Measurements from ENCODE around the gene MAOB. TPM values are rescaled to one million over a fixed set of nuclear protein-coding genes. Genes with fewer than 3 reads are reported as not detected.

Gene MAOB
- total and polyA plus RNA-seq, 10 of the 15 experiments (the other 5 are each of a cell fraction or from before 2014, with no cell fraction given), result 0.21 TPM; not detected in 9

- no peak for FAIRE-seq
Measured at GRCh38 chrX:43743100-43743822, 139.0 kb downstream of the MAOB start.

More at GRCh38 chrX:43743100-43743822, 139.0 kb downstream of the MAOB start:
- Histone ChIP-seq H4K20me1 (ENCODE audit: control insufficient read depth, insufficient read depth) (no peaks in the 10 kb centered on the region), H2AFZ (ENCODE audit: control insufficient read depth, low read depth, low read length) (no peak overlapping the region), H3K4me3 (no peak overlapping the region), H3K4me1 (ENCODE audit: control insufficient read depth, insufficient read depth, low read length) (no peaks in the 10 kb centered on the region), H3K36me3 (ENCODE audit: control insufficient read depth in 2 of 2, insufficient read depth in 2 of 2, low read length in 1 of 2) (no peaks in the 10 kb centered on the region), H3K27ac (ENCODE audit: control insufficient read depth, insufficient read depth) (no peak overlapping the region), H3K9me3 (replicated peaks; ENCODE audit: control insufficient read depth, insufficient read depth, low read length) (no peaks in the 10 kb centered on the region), H3K9ac (ENCODE audit: control insufficient read depth, insufficient read depth, low read length) (no peak overlapping the region), H3K79me2 (ENCODE audit: control insufficient read depth, insufficient read depth, low read length) (no peaks in the 10 kb centered on the region), H3K27me3 (replicated peaks in 1 of 2; ENCODE audit: control insufficient read depth in 2 of 2, insufficient read depth in 2 of 2, low read length in 1 of 2) (no peaks in the 10 kb centered on the region), H3K4me2 (ENCODE audit: control insufficient read depth, insufficient read depth) (no peak overlapping the region)
- BruUV-seq (replicated peaks), result no TSS peak
- WGBS (ENCODE audit: insufficient coverage, insufficient replicate concordance, low lambda C conversion rate, missing lambda C conversion rate), result 15% methylated on average over 5 of the region's 5 CpGs
- TF ChIP-seq RFX5 (IDR thresholded peaks at IDR 0.05; ENCODE audit: low read depth, low read length) (no peak), ZNF207 (IDR thresholded peaks at IDR 0.05; ENCODE audit: borderline replicate concordance) (no peak), NFYA (IDR thresholded peaks at IDR 0.05; ENCODE audit: borderline replicate concordance, low read depth, low read length) (no peak), IRF4 (IDR thresholded peaks at IDR 0.05; ENCODE audit: low read depth, low read length) (no peak), SMC3 (IDR thresholded peaks at IDR 0.05; ENCODE audit: borderline replicate concordance, low read length) (no peak), STAT1 (conservative IDR thresholded peaks at IDR 0.05) (no peak), NFYB (IDR thresholded peaks at IDR 0.05; ENCODE audit: insufficient read depth, low read depth, low read length) (no peak), MEF2A (IDR thresholded peaks at IDR 0.05; ENCODE audit: insufficient read depth, low read depth, low read length) (no peak), MTA2 (IDR thresholded peaks at IDR 0.05; ENCODE audit: low read depth) (no peak), CTCF (IDR thresholded peaks at IDR 0.05 in 2 of 3, conservative IDR thresholded peaks at IDR 0.05 in 1 of 3; ENCODE audit: control insufficient read depth in 2 of 3, extremely low read depth in 1 of 3, insufficient read depth in 1 of 3, low read depth in 3 of 3, low read length in 3 of 3) (no peak), ATF7 (IDR thresholded peaks at IDR 0.05; ENCODE audit: low read depth) (no peak), SP1 (IDR thresholded peaks at IDR 0.05; ENCODE audit: low read depth, low read length) (no peak)
- in situ Hi-C loops (cut with MboI) (no loop called here), intact Hi-C loops (cut with micrococcal nuclease; ENCODE audit: unreplicated experiment) (no loop called here)
- ATAC-seq (no peak), DNase-seq (ENCODE audit: low read depth, low spot score) (no peak)
- CTCF ChIA-PET, result interaction anchor here (2.0 kb wide), 1 partner anchor 10 kb away, joined by 8 read pairs; no protein-coding TSS in a partner anchor
- SMC1A ChIA-PET (ENCODE audit: uncharacterized antibody, unreplicated experiment), result no interaction called here
- POLR2A ChIA-PET, result no interaction called here
- RAD21 ChIA-PET (ENCODE audit: unreplicated experiment), result no interaction called here
